Vagina (tissue), 2 donors: ENCODE results near the gene NUCKS1.

Source experiments
- CTCF ChIP-seq, 3 experiments: fragments of 450-650 bp in 2 of 3; fragments of 200-600 bp in 1 of 3; sonication (generic) in 1 of 3; IDR thresholded peaks; one replicate each; pipeline ENCODE4 v1.5.1; 2017 to 2019; ENCODE audit warnings: antibody characterized with exemption in 3 of 3, mild to moderate bottlenecking in 2 of 3, moderate library complexity in 2 of 3
- POLR2AphosphoS5 ChIP-seq, 2 donors: sonication (generic); formaldehyde crosslinking; IDR thresholded peaks; one replicate each; pipeline ENCODE4 v1.9.0; 2017; ENCODE audit warnings: antibody characterized with exemption in 2 of 2, mild to moderate bottlenecking in 2 of 2, low read depth in 1 of 2; ENCODE audit not compliant: insufficient read depth in 1 of 2

GRCh38 chr1:205716371-205717132 is 33.4 kb downstream of the NUCKS1 start:
- no peak for TF ChIP-seq POLR2AphosphoS5 (IDR thresholded peaks at IDR 0.05; ENCODE audit: insufficient read depth in 1 of 2, low read depth in 1 of 2)
- no peak for TF ChIP-seq CTCF (IDR thresholded peaks at IDR 0.05)
